ENCODE results near the gene TOR4A. TPM values are rescaled to one million over a fixed set of nuclear protein-coding genes. Genes with fewer than 3 reads are reported as not detected.
A peak's percentile ranks its signal among the peaks of the same experiment; 100 is the strongest.

Gene TOR4A
- total RNA-seq, 2 donors from 2014 or later: 2.6 to 8.8 TPM

- no peaks in the 10 kb centered on the region for H3K9me3 Mint-ChIP-seq
- no peaks in the 10 kb centered on the region for H3K36me3 Mint-ChIP-seq
- ATAC-seq: no peak
- no peak for DNase-seq (ENCODE audit: low spot score in 2 of 2)
- H3K27ac Mint-ChIP-seq: no peak overlapping the region
These were observed 36.5 kb downstream of the TOR4A start for GRCh38 chr9:137313956-137314560.

- Mint-ChIP-seq H3K36me3 (no peaks in the 10 kb centered on the region), H3K9me3 (no peaks in the 10 kb centered on the region), H3K27ac (no peak overlapping the region)
- ATAC-seq (no peak), DNase-seq (ENCODE audit: low spot score in 2 of 2) (peak in 1 of 2 donors; percentile 56)
These were observed 37.3 kb downstream of the TOR4A start for GRCh38 chr9:137314561-137315560.

GRCh38 chr9:137315581-137316011, 38.1 kb downstream of the TOR4A start:
- no peak overlapping the region for H3K27ac Mint-ChIP-seq
- no peaks in the 10 kb centered on the region for H3K36me3 Mint-ChIP-seq
- ATAC-seq: no peak

GRCh38 chr9:137316012-137316981, 38.8 kb downstream of the TOR4A start:
- Mint-ChIP-seq H3K36me3 (no peaks in the 10 kb centered on the region), H3K9me3 (no peaks in the 10 kb centered on the region), H3K27ac (no peak overlapping the region)
- ATAC-seq (peak; percentile 42 to 60), DNase-seq (ENCODE audit: low spot score in 2 of 2) (peak in 1 of 2 donors; percentile 51)

More at GRCh38 chr9:137315581-137316011, 38.1 kb downstream of the TOR4A start:
- peak in 1 of 2 donors; percentile 41 for DNase-seq (ENCODE audit: low spot score in 2 of 2)
- no peaks in the 10 kb centered on the region for H3K9me3 Mint-ChIP-seq

- no peaks in the 10 kb centered on the region for H3K36me3 Mint-ChIP-seq
- peak in 1 of 2 donors; percentile 53 for DNase-seq (ENCODE audit: low spot score in 2 of 2)
These were observed 39.6 kb downstream of the TOR4A start for GRCh38 chr9:137317021-137317717.

GRCh38 chr9:137317718-137318511, 40.4 kb downstream of the TOR4A start:
- Mint-ChIP-seq H3K9me3 (no peaks in the 10 kb centered on the region), H3K36me3 (no peaks in the 10 kb centered on the region), H3K27ac (no peak overlapping the region)
- DNase-seq (ENCODE audit: low spot score in 2 of 2): no peak
- no peak for ATAC-seq

More at GRCh38 chr9:137317021-137317717, 39.6 kb downstream of the TOR4A start:
- ATAC-seq: no peak
- H3K27ac Mint-ChIP-seq: no peak overlapping the region
- H3K9me3 Mint-ChIP-seq: no peaks in the 10 kb centered on the region

- no peaks in the 10 kb centered on the region for H3K9me3 Mint-ChIP-seq
- peak overlapping the region in 1 of 2 donors; percentile 56 for H3K27ac Mint-ChIP-seq
- ATAC-seq (no peak), DNase-seq (ENCODE audit: low spot score in 2 of 2) (peak in 1 of 2 donors; percentile 47)
- no peaks in the 10 kb centered on the region for H3K36me3 Mint-ChIP-seq
These were observed 41.1 kb downstream of the TOR4A start for GRCh38 chr9:137318602-137319001.

- Mint-ChIP-seq H3K36me3 (no peaks in the 10 kb centered on the region), H3K9me3 (no peaks in the 10 kb centered on the region), H3K27ac (peak overlapping the region in 1 of 2 donors; percentile 56)
- DNase-seq (ENCODE audit: low spot score in 2 of 2) (peak in 1 of 2 donors; percentile 51), ATAC-seq (no peak)
These were observed 41.6 kb downstream of the TOR4A start for GRCh38 chr9:137319011-137319738.

- no peak for ATAC-seq
These were observed 42.4 kb downstream of the TOR4A start for GRCh38 chr9:137319739-137320551.

GRCh38 chr9:137320555-137321384, 43.2 kb downstream of the TOR4A start:
- no peak overlapping the region for H3K27ac Mint-ChIP-seq
- no peaks in the 10 kb centered on the region for H3K9me3 Mint-ChIP-seq
- no peaks in the 10 kb centered on the region for H3K36me3 Mint-ChIP-seq
- ATAC-seq (peak in 1 of 2 donors; percentile 40), DNase-seq (ENCODE audit: low spot score in 2 of 2) (peak in 1 of 2 donors; percentile 55)

More at GRCh38 chr9:137319739-137320551, 42.4 kb downstream of the TOR4A start:
- H3K36me3 Mint-ChIP-seq: no peaks in the 10 kb centered on the region
- DNase-seq (ENCODE audit: low spot score in 2 of 2): peak in 1 of 2 donors; percentile 54
- no peaks in the 10 kb centered on the region for H3K9me3 Mint-ChIP-seq
- peak overlapping the region in 1 of 2 donors; percentile 56 for H3K27ac Mint-ChIP-seq

- Mint-ChIP-seq H3K27ac (no peak overlapping the region), H3K9me3 (peaks cover 0 to 3% of the 10 kb centered on the region in 2 donors), H3K36me3 (peaks cover 0 to 4% of the 10 kb centered on the region in 2 donors)
- ATAC-seq (no peak), DNase-seq (ENCODE audit: low spot score in 2 of 2) (no peak)
These were observed 44.3 kb downstream of the TOR4A start for GRCh38 chr9:137321726-137322361.

- ATAC-seq: no peak
- Mint-ChIP-seq H3K27ac (no peak overlapping the region), H3K9me3 (peaks cover 12 to 18% of the 10 kb centered on the region in 2 donors), H3K36me3 (peaks cover 0 to 20% of the 10 kb centered on the region in 2 donors)
- DNase-seq (ENCODE audit: low spot score in 2 of 2): no peak
These were observed 46.2 kb downstream of the TOR4A start for GRCh38 chr9:137323531-137324331.
